GM23248 (cell line): Measurements from ENCODE around the gene TOM1L1. TPM values are rescaled to one million over a fixed set of nuclear protein-coding genes. Genes with fewer than 3 reads are reported as not detected.

Experiments used
- DNase-seq: peaks from one replicate; pipeline ENCODE4 v3.0.0-alpha.2; 2015
- H2AFZ ChIP-seq: fragments of 200-600 bp; sonication (generic); 2 replicates; pipeline ENCODE4 v1.6.1; 2016; ENCODE audit warnings: antibody characterized with exemption
- H3F3A ChIP-seq: fragments of 200-600 bp; sonication (generic); 2 replicates; pipeline ENCODE4 v1.6.1; 2016; ENCODE audit warnings: mild to moderate bottlenecking, antibody characterized with exemption, mixed run types; ENCODE audit not compliant: insufficient read depth
- H3K27ac ChIP-seq: fragments of 200-600 bp; sonication (generic); 2 replicates; pipeline ENCODE4 v1.5.1; 2016; ENCODE audit warnings: mild to moderate bottlenecking
- H3K27me3 ChIP-seq: fragments of 200-600 bp; sonication (generic); replicated peaks from 2 replicates; pipeline ENCODE4 v1.6.1; 2016; ENCODE audit warnings: mild to moderate bottlenecking; ENCODE audit not compliant: insufficient read depth
- H3K36me3 ChIP-seq: fragments of 200-600 bp; sonication (generic); 2 replicates; pipeline ENCODE4 v1.6.1; 2016; ENCODE audit warnings: low read depth, mild to moderate bottlenecking
- H3K4me1 ChIP-seq: fragments of 200-600 bp; sonication (generic); 2 replicates; pipeline ENCODE4 v1.6.1; 2016; ENCODE audit warnings: mild to moderate bottlenecking; ENCODE audit not compliant: insufficient read depth
- H3K4me2 ChIP-seq: fragments of 200-600 bp; sonication (generic); one replicate; pipeline ENCODE4 v1.6.1; 2016; ENCODE audit warnings: mild to moderate bottlenecking; ENCODE audit not compliant: unreplicated experiment
- H3K4me3 ChIP-seq: fragments of 200-600 bp; sonication (generic); 2 replicates; pipeline ENCODE4 v1.5.1; 2016; ENCODE audit warnings: mild to moderate bottlenecking
- H3K79me2 ChIP-seq: fragments of 200-600 bp; sonication (generic); 2 replicates; pipeline ENCODE4 v1.6.1; 2016; ENCODE audit warnings: mild to moderate bottlenecking; ENCODE audit not compliant: insufficient read depth
- H3K9ac ChIP-seq: fragments of 200-600 bp; sonication (generic); 2 replicates; pipeline ENCODE4 v1.6.1; 2016; ENCODE audit warnings: mild to moderate bottlenecking
- H3K9me2 ChIP-seq: fragments of 200-600 bp; sonication (generic); 2 replicates; pipeline ENCODE4 v1.6.1; 2016; ENCODE audit warnings: mixed run types, mild to moderate bottlenecking, moderate library complexity; ENCODE audit not compliant: insufficient read depth
- H3K9me3 ChIP-seq: fragments of 200-600 bp; sonication (generic); one replicate; pipeline ENCODE4 v1.6.1; 2017; ENCODE audit warnings: low read depth
- H4K20me1 ChIP-seq: fragments of 200-600 bp; sonication (generic); 2 replicates; pipeline ENCODE4 v1.6.0; 2016; ENCODE audit not compliant: insufficient read depth
- EZH2 ChIP-seq: fragments of 200-600 bp; sonication (generic); IDR thresholded peaks from 2 replicates; pipeline ENCODE4 v1.6.1; 2018; ENCODE audit warnings: antibody characterized with exemption, mild to moderate bottlenecking; ENCODE audit not compliant: insufficient read depth, poor library complexity, severe bottlenecking
- EZH2phosphoT487 ChIP-seq: fragments of 200-600 bp; sonication (generic); IDR thresholded peaks from 2 replicates; pipeline ENCODE4 v1.6.1; 2018; ENCODE audit warnings: antibody characterized with exemption, moderate library complexity, mild to moderate bottlenecking, low read depth; ENCODE audit not compliant: insufficient read depth
- WGBS, 2 experiments: methylation state at CpG; one replicate each; pipeline ENCODE4 v1.1.6; 2015 to 2017; ENCODE audit warnings: low lambda C conversion rate in 2 of 2, low coverage in 1 of 2; ENCODE audit errors: missing lambda C conversion rate in 2 of 2; 5-methylcytosine and 5-hydroxymethylcytosine counted together
- in situ Hi-C: fragments of 300-500 bp; cut with MboI; formaldehyde crosslinking; loops from 2 replicates; pipeline ENCODE4 v1.15.0; 2020
- polyA plus RNA-seq: library from polyadenylated mRNA; unstranded; fragments of >200 nt; fragmentation: Nextera tagmentation; extraction: Ambion mirVana; gene quantifications from 2 replicates; pipeline ENCODE4 v1.2.1, GENCODE V29; 2016
- small RNA-seq: library from RNA; depleted of rRNA; stranded (forward); fragments of <200 nt; gene quantifications from one replicate; pipeline ENCODE3, GENCODE V24; 2014; ENCODE audit warnings: low read depth, low replicate concordance
- total RNA-seq: library from RNA; depleted of rRNA; stranded (reverse); fragments of >200 nt; shearing (Covaris generic); gene quantifications from 2 replicates; pipeline ENCODE4 v1.2.3, GENCODE V29; 2014; rRNA removed

Gene TOM1L1
- total and polyA plus RNA-seq, 2 experiments from 2014 or later: 5.5 to 13.1 TPM

GRCh38 chr17:54996441-54996840 lies 95.8 kb downstream of the TOM1L1 start:
- Histone ChIP-seq H3F3A (no peaks in the 10 kb centered on the region), H3K27ac (no peak overlapping the region), H3K4me3 (no peak overlapping the region), H3K79me2 (no peaks in the 10 kb centered on the region), H4K20me1 (no peaks in the 10 kb centered on the region), H3K9me3 (no peaks in the 10 kb centered on the region), H3K4me2 (no peak overlapping the region), H2AFZ (no peak overlapping the region), H3K27me3 (no peaks in the 10 kb centered on the region), H3K9me2 (no peaks in the 10 kb centered on the region), H3K4me1 (no peaks in the 10 kb centered on the region), H3K9ac (no peak overlapping the region), H3K36me3 (peaks cover 8% of the 10 kb centered on the region; the same call in 1 of the 2 replicates)
- in situ Hi-C loops: loop anchor here (25.0 kb wide), 1 partner anchor 516 kb away; the partner anchor contains the start of gene SMIM36
- 93 to 95% methylated on average over 1 of the region's 1 CpG for WGBS, 2 experiments
- TF ChIP-seq EZH2: no peak
- no peak for TF ChIP-seq EZH2phosphoT487
- DNase-seq: no peak

GRCh38 chr17:55002458-55002857 lies 101.8 kb downstream of the TOM1L1 start:
- no peak for DNase-seq
- no peaks in the 10 kb centered on the region for H3K4me1 ChIP-seq
- in situ Hi-C loops: no loop called here

DNA sequence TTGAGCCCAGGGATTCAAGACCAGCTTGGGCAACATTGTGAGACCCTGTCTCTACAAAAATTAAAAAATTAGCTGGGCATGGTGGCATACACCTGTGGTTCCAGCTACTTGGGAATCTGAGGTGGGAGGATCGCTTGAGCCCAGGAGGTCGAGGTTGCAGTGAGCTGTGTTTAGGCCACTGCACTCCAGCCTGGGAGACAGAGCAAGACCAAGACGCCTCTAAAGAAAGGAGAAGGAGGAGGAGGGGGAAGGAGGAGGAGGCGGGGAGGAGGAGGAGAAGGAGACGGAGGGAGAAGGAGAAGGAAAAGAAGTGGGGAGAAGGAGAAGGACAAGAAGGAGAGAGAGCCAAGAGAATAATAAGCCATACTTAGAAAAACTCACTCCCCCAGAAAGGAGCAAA lies 103.8 kb downstream of the TOM1L1 start:
- in situ Hi-C loops: no loop called here
- DNase-seq: no peak
- H3K36me3 ChIP-seq: peaks cover 8% of the 10 kb centered on the region; the same call in 1 of the 2 replicates
- no peak overlapping the region for H3K27ac ChIP-seq
- H3K9me2 ChIP-seq: no peaks in the 10 kb centered on the region
- H3K4me1 ChIP-seq: no peaks in the 10 kb centered on the region
- TF ChIP-seq EZH2 (no peak), EZH2phosphoT487 (no peak)
- no peaks in the 10 kb centered on the region for H3K9me3 ChIP-seq
- H3K27me3 ChIP-seq: no peaks in the 10 kb centered on the region
- no peaks in the 10 kb centered on the region for H3K79me2 ChIP-seq
- no peaks in the 10 kb centered on the region for H3F3A ChIP-seq
- no peak overlapping the region for H3K4me2 ChIP-seq
- H3K4me3 ChIP-seq: no peak overlapping the region
- no peaks in the 10 kb centered on the region for H4K20me1 ChIP-seq
- 70 to 82% methylated on average over 2 to 5 of the region's 5 CpGs for WGBS, 2 experiments
- no peak overlapping the region for H3K9ac ChIP-seq
- no peak overlapping the region for H2AFZ ChIP-seq

More at GRCh38 chr17:55002458-55002857, 101.8 kb downstream of the TOM1L1 start:
- Histone ChIP-seq H3K27ac (no peak overlapping the region), H3K9ac (no peak overlapping the region), H3K36me3 (peaks cover 8% of the 10 kb centered on the region; the same call in 1 of the 2 replicates), H3K27me3 (no peaks in the 10 kb centered on the region), H3K79me2 (no peaks in the 10 kb centered on the region), H3K4me3 (no peak overlapping the region), H2AFZ (no peak overlapping the region), H4K20me1 (no peaks in the 10 kb centered on the region), H3F3A (no peaks in the 10 kb centered on the region), H3K4me2 (no peak overlapping the region), H3K9me2 (no peaks in the 10 kb centered on the region), H3K9me3 (no peaks in the 10 kb centered on the region)
- no peak for TF ChIP-seq EZH2
- TF ChIP-seq EZH2phosphoT487: no peak

DNA sequence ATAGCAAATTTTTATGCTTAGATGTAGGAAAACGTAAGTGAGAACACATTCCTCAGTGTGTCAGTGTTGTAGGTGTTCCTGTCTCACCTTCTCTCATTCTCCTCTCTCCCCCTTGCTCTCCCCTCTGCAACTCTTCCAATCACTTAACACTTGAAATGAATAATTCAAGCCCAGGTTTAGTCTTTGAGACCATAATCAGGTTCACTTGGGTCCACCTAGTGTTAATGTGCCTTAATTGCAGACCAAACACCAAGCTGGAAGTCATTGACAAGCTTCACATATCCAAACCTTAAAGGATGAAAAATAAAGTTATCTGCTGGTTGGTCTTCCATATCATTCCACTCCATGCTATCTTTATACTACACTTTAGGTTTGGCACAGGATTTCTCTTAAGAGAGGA lies 104.9 kb downstream of the TOM1L1 start:
- Histone ChIP-seq H3K9me2 (no peaks in the 10 kb centered on the region), H2AFZ (no peak overlapping the region), H3K4me1 (no peaks in the 10 kb centered on the region), H3K36me3 (peaks cover 8% of the 10 kb centered on the region; the same call in 1 of the 2 replicates), H3K4me2 (no peak overlapping the region), H4K20me1 (no peaks in the 10 kb centered on the region), H3K79me2 (no peaks in the 10 kb centered on the region), H3K9me3 (no peaks in the 10 kb centered on the region), H3F3A (no peaks in the 10 kb centered on the region), H3K4me3 (no peak overlapping the region), H3K27ac (no peak overlapping the region), H3K9ac (no peak overlapping the region), H3K27me3 (no peaks in the 10 kb centered on the region)
- no peak for TF ChIP-seq EZH2
- TF ChIP-seq EZH2phosphoT487: no peak
- in situ Hi-C loops: no loop called here
- WGBS, 2 experiments: 86 to 97% methylated on average over 1 of the region's 1 CpG
- DNase-seq: peak; percentile 13

Small RNAs within 50 kb of the gene (small RNA-seq; reads per million reads assigned to genes)
- not detected for gene AC007485.1

Other genes starting within 250 kb of the TOM1L1 start
- 46.8 and 54.0 TPM in 2 replicates for gene COX11, start 67.8 kb downstream of the TOM1L1 start, total RNA-seq
- 38.2 and 38.9 TPM in 2 replicates for gene COX11, start 67.8 kb downstream of the TOM1L1 start, polyA plus RNA-seq
- 4.6 and 5.9 TPM in 2 replicates for gene STXBP4, start 67.9 kb downstream of the TOM1L1 start, total RNA-seq
- 8.4 and 8.7 TPM in 2 replicates for gene STXBP4, start 67.9 kb downstream of the TOM1L1 start, polyA plus RNA-seq